Left renal cortex interstitium (tissue), 4 donors: ENCODE measurements around the gene SND1. TPM values are rescaled to one million over a fixed set of nuclear protein-coding genes. Genes with fewer than 3 reads are reported as not detected.
A peak's percentile ranks its signal among the peaks of the same experiment; 100 is the strongest.

Experiments used
- DNase-seq, 4 donors: peaks; one replicate each; pipeline ENCODE4 v3.0.0-alpha.2; 2013; ENCODE audit warnings: low read depth in 4 of 4, low spot score in 2 of 4, missing footprints in 1 of 4
- polyA plus RNA-seq, 4 donors: library from polyadenylated mRNA; unstranded; fragments of 120-200 nt; gene quantifications; one replicate each; pipeline ENCODE4 v1.2.1, GENCODE V29; 2013; ENCODE audit not compliant: insufficient read length in 4 of 4

Gene SND1
- polyA plus RNA-seq, 4 donors: 133 to 165 (median 139) TPM

GRCh38 chr7:127858091-127858914 is 206.3 kb downstream of the SND1 start:
- no peak for DNase-seq

DNA sequence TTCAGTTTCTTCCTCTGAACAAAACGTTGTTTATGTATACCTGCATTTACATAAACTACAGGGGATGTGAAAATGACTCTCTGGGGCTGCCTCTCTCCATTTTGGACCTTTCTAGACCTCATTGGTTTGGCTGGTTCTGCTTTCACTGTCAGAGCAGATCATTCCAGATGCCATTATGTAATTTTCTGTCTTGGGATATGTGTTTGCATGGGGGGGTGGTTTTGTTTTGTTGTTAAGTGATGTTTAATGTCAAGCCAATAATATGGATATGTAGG is 206.9 kb downstream of the SND1 start:
- no peak for DNase-seq

- no peak for DNase-seq
Measured at GRCh38 chr7:127859330-127859729, 207.3 kb downstream of the SND1 start.

DNA sequence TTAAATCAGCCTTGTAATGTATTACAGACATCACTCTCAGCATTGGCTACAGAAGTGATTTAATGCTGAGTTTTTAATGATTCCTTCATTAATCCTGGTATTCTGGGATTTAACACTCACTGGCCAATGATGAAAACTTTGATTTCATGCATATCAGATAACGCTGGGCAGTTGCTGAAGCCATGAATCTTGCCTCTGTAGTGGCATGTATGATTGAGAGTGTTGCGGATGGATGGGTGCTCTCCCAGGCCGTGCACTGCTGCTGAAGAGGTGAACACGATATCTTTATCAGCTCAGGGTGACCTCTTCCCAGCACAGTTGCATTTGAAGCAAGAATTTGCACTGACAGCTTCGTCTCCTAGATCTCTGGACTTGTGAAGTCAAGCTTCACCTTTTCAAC is 210.5 kb downstream of the SND1 start:
- DNase-seq: peak in 3 of 4 donors; percentile 15 to 29 (median 16)

- no peak for DNase-seq
Measured at GRCh38 chr7:127863082-127863481, 211.1 kb downstream of the SND1 start.

GRCh38 chr7:127865466-127865865 is 213.5 kb downstream of the SND1 start:
- peak in 1 of 4 donors; percentile 24 for DNase-seq

- no peak for DNase-seq
Measured at GRCh38 chr7:127870231-127870907, 218.4 kb downstream of the SND1 start.

DNA sequence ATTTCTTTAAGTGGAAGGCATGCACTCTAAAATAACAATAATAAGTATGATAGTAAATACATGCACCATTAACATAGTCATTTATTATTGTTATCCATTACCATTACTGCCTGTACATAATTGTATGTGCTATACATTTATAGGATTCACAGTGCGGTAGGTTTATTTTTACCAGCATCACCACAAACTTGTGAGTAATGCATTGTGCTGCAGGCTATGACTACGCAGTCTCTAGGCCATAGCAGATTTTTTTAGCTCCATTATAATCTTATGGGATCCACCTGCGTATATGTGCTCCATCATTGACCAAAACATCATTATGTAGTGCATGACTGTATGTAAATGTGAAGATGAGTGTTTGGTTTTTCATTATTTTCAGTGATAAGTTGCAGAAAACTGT is 219.2 kb downstream of the SND1 start:
- no peak for DNase-seq

DNA sequence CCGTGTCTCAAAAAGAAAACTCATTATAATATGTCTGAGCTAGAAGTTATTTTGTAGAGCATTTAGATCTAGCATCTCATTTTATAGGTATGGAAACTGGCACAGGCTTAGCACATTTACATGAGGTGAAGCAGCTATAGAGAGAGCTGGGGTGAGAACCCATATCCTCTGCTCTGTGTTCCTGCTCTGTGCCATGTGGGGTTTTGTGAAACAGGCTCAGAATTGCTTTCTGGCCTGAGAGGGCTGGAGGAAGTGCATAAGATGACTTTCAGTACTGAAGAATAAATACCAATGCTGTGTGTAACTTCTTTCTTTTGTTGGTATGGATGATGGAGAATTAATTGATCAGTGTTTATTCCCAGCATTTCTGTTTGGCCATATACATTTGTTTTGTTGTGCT is 220.1 kb downstream of the SND1 start:
- DNase-seq: no peak

DNA sequence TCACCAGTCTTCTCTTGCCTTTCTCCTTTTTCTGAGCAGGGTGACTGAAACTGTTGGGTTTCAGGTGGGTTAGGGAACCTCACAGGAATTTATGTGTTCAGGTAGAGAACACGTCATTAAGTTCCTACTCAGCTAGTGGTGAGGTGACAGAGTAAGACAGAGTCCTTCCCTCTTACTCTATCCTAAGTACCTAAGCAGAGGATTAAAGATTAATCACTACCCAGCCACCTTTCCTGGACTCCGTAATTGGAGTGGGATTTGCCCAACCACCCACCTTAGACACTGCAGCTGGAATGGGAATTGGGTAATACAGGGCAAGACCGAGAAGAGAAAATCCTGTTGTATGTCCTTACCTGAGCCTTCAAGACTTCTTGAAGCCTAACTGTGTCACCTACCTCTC is 221.2 kb downstream of the SND1 start:
- no peak for DNase-seq

GRCh38 chr7:127873715-127874636 is 222.0 kb downstream of the SND1 start:
- DNase-seq: no peak

DNA sequence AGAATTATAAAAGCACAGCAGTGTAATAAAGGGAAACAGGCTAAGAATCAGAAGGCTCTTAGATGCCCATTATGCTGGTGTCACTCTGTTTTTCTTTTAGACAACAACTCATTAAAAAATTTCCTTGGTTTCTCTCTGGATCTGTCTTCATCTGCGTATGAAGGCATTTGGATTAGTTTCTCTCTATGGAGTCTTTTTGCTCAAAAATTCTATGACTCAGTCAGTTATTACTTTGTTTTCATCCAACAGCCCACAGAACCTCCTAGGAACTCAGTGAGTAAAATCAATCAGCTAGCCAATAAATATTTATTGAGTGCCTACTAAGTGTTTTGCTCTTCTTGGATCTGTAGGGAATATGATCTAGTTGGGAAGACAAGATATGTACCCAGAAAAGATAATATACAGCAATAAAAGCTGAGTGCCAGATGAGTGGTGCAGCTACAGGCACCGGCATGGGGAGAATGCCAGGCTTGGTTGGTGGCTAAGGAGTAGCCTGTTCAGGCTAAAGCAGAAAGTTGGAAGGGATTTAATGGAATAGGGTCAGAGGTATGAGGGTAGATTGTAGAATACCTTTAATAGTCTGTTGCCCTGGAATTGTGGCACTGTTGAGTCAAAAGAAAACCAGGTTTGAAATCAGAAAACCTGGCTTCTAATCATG is 223.1 kb downstream of the SND1 start:
- DNase-seq: no peak

GRCh38 chr7:127876393-127876792 is 224.4 kb downstream of the SND1 start:
- DNase-seq: no peak

- no peak for DNase-seq
Measured at GRCh38 chr7:127877951-127878350, 226.0 kb downstream of the SND1 start.

DNA sequence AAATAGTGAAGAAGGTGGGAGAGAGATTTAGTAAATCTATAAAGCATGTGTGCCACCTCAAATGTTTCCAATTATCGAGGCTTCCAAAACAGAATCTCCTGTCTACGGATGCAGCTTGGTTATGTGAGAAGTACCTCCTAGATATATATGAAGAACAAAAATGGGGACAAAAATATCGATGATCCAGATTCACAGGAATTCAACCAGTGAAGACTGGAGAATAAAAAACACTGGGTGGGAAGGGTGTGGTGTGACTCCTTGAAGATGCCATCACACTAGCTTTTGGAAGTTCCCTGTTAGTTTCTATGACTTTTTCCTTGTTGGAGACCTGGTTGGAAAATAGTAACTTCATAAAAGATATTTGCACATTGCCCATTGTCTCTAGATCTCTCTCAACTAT is 226.8 kb downstream of the SND1 start:
- DNase-seq: no peak

DNA sequence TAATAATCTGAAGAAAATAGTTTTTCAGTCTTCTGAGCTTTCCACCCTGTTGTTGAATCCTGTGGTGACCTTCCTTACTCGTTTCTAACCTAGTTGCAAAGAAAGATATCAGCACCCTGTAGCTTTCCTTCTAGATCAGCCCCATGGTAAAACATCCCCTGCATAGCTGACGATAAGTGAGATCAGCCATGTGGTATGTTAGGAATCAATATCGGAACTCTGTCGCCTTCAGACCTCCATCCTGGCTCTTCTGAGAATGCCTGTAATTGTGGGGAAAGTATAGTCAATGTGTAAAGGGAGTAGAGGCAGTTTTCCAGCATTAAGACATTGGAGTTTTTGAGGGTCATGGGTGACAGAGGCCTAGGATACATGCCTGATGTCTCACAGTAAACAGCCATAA is 227.4 kb downstream of the SND1 start:
- DNase-seq: no peak

- no peak for DNase-seq
Measured at GRCh38 chr7:127879942-127880341, 227.9 kb downstream of the SND1 start.

- DNase-seq: no peak
Measured at GRCh38 chr7:127880454-127880853, 228.5 kb downstream of the SND1 start.

- DNase-seq: no peak
Measured at GRCh38 chr7:127881564-127881963, 229.6 kb downstream of the SND1 start.

DNA sequence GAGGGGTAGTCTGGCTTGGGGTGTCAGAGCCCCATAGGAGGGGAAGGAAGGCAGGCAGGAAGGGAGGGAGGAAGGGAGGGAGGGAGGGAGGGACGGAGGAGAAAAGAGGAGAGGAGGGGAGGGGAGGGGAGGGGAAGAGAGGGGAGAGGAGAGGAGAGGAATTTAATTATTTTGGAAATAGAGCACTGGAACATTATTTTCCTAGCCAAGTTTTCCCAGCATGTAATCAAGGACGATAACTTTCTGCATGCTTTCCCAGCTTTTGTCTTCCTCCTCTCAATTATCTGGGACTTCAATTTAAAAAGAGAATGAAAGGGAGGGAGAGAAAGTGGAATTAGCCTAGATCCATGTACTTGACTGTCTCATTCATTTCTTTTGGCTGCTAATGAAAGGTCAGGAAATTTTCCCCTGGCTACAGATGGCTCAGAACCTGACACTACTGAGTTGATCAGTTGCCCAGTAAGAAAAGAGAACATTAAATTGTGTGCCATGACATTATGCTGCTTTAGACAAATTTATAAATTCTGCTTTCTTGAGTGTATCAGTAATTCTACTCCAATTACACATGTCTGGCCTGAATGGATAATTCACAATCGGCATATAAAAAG is 230.4 kb downstream of the SND1 start:
- no peak for DNase-seq
